Stimulated activated effector memory CD8-positive, alpha-beta T cell treated with anti-CD3 and anti-CD28 coated beads, Interleukin-12 subunit alpha, Interleukin-12 subunit beta, amount 100 ng/mL, for 72 hours (primary cell): Measurements from ENCODE around the gene HBEGF.
A peak's percentile ranks its signal among the peaks of the same experiment; 100 is the strongest.

Experiments used
- ATAC-seq: fragments of 150-1000 bp; cut with Tn5 transposase; 2 replicates; pipeline ENCODE4 v1.10.0; 2021
- DNase-seq, 2 donors: peaks; one replicate each; pipeline ENCODE4 v3.0.0; 2021 to 2022; ENCODE audit warnings: low spot score in 2 of 2
- H3K27ac Mint-ChIP-seq: one replicate; pipeline ENCODE4 v1.8.0; 2022; ENCODE audit warnings: mild to moderate bottlenecking, mixed read lengths
- H3K36me3 Mint-ChIP-seq: one replicate; pipeline ENCODE4 v1.8.0; 2022; ENCODE audit warnings: mild to moderate bottlenecking, mixed read lengths
- H3K4me1 Mint-ChIP-seq: one replicate; pipeline ENCODE4 v1.8.0; 2022; ENCODE audit warnings: mixed read lengths
- H3K4me3 Mint-ChIP-seq: one replicate; pipeline ENCODE4 v1.8.0; 2022; ENCODE audit warnings: mild to moderate bottlenecking, mixed read lengths
- H3K9me3 Mint-ChIP-seq: one replicate; pipeline ENCODE4 v1.8.0; 2022; ENCODE audit warnings: mixed read lengths

Gene HBEGF, protein sequence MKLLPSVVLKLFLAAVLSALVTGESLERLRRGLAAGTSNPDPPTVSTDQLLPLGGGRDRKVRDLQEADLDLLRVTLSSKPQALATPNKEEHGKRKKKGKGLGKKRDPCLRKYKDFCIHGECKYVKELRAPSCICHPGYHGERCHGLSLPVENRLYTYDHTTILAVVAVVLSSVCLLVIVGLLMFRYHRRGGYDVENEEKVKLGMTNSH

DNA sequence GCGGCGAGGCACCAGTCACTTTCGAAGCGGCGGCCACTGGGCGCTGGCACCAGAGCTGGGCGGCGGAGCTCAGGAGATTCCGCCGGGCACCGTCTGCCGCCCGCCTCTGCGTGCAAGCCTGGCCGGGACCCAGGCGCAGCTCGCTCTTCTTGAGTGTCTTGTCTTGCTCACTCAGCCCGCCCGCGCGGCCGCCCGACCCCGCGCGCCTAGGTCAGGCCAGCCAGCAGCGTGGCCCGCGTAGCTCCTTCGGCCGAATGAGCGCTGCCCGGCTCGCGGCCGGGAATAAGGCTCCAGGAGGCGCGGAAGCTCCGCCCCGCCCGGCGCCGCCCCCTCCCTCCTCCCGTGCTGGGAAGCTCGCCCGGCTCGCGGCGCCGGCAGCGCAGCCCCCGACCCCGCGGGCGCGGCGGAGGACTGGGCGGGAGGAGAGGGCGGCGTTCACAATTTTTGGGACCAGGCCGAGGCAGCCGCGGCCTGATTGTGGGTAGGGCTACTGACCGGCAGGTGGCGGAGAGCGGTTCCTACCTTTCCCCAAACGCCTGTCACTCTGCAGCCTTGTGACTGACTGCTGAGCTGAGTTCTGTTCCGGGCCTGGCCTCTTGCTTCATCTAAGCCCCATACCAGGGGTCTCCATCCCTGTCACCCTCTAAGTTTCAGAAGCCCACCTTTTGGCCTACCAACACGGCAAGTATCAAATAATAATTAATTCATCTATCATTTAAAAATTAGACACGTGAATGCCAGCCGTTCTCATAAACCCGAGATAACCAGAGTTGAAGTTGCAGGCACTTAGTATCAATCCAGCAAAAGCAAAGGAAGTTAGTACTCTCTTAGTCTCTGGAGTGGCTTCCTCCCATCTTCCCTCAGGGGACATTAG, at the start of gene HBEGF:
Gene HBEGF (minus strand): TSS at position 256 of the 874 bp plus-strand sequence. CDS start 275 bp downstream, outside the sequence.
- ATAC-seq (peak; percentile 76), DNase-seq (peak; percentile 25 to 72)
- peaks cover 19% of the 10 kb centered on the region for H3K36me3 Mint-ChIP-seq
- peak within 1 kb of the TSS; percentile 75 for H3K4me3 Mint-ChIP-seq
- H3K4me1 Mint-ChIP-seq: peaks cover 43% of the 10 kb centered on the region
- H3K27ac Mint-ChIP-seq: no peak within 1 kb of the TSS
- no peaks in the 10 kb centered on the region for H3K9me3 Mint-ChIP-seq

DNA sequence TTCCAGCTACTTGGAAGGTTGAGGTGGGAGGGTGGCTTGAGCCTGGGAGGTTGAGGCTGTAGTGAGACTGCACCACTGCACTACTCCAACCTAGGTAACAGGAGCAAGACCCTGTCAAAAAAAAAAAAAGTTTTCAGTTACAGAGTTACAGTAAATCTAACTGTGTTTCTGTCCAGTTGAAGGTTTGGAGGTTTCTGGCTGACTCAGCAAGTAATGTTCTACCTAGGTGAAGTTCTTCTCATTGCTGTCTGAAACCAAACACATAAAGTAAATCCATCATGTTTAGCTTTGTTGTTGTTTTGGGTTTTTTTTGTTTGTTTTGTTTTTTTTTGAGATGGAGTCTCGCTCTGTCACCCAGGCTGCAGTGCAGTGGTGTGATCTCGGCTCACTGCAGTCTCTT, 47.3 kb upstream of the HBEGF start:
- no peak overlapping the region for H3K27ac Mint-ChIP-seq

DNA sequence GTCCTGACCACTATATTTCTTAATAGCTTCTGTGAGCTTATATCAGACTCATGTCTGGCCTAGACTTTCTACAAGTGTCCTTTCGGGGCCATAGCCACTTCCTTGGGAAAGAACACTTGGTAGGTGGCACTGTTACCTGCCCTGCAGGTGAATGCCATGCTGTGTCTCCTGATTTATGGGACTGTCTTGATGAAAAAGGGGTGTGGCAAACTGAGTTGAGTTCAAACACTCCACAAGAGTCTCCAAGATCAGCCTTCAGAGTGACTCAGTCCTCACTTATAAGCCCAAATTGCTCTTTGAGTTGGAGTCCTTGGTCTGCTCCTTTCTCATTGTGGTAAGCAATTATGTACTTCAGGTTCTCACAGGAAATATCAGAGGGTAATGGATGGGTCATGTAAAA, 45.3 kb upstream of the HBEGF start:
- Mint-ChIP-seq H3K4me1 (no peaks in the 10 kb centered on the region), H3K4me3 (no peak overlapping the region), H3K27ac (no peak overlapping the region), H3K36me3 (no peaks in the 10 kb centered on the region), H3K9me3 (no peaks in the 10 kb centered on the region)
- DNase-seq (no peak), ATAC-seq (no peak)

More for the DNA sequence above, 47.3 kb upstream of the HBEGF start:
- no peaks in the 10 kb centered on the region for H3K4me1 Mint-ChIP-seq
- no peak overlapping the region for H3K4me3 Mint-ChIP-seq
- no peaks in the 10 kb centered on the region for H3K9me3 Mint-ChIP-seq
- H3K36me3 Mint-ChIP-seq: no peaks in the 10 kb centered on the region
- DNase-seq (no peak), ATAC-seq (no peak)

DNA sequence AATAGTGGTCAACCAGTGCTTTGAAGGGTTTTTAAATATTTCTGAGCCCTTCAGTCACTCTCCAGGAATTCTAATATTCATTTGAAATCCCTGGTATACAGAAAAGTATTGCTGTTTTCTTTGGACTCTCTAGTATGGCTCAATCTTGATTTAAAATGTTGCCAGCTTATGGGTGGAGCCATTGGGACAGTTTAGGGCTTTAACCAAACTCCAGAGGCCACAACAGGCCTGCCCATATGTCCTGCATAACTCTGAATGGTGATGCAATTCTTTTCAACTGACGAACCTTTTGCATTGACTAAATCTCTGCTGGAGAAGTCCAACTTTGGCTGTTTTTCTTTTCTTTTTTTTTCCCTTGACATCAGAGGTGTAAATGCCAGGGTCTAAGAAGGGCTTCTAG, 44.9 kb upstream of the HBEGF start:
- Mint-ChIP-seq H3K36me3 (no peaks in the 10 kb centered on the region), H3K4me1 (no peaks in the 10 kb centered on the region), H3K9me3 (no peaks in the 10 kb centered on the region), H3K27ac (no peak overlapping the region), H3K4me3 (no peak overlapping the region)
- ATAC-seq: no peak
- DNase-seq: no peak

GRCh38 chr5:140388052-140388451, 41.6 kb upstream of the HBEGF start:
- no peaks in the 10 kb centered on the region for H3K36me3 Mint-ChIP-seq
- DNase-seq: no peak
- H3K27ac Mint-ChIP-seq: no peak overlapping the region
- no peaks in the 10 kb centered on the region for H3K9me3 Mint-ChIP-seq
- H3K4me3 Mint-ChIP-seq: no peak overlapping the region
- no peak for ATAC-seq
- no peaks in the 10 kb centered on the region for H3K4me1 Mint-ChIP-seq

DNA sequence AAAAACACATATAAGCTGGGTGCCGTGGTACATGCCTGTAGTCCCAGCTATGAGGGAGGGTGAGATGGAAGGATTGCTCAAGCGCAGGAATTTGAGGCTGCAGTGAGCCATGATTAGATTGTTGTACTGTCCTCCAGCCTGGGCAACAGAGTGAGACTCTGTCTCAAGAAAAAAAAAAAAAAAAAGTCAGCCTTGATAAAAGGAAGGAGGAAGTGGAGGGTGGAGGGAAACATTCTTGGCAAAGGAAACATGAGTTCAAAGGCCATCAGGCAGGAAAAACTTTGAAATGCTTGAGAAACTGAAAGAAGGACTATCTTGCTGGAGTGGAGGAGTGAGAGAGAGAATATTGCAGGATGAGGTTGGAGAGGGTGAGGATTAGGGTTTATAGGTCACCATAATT, 36.9 kb upstream of the HBEGF start:
- no peak overlapping the region for H3K27ac Mint-ChIP-seq
- no peaks in the 10 kb centered on the region for H3K36me3 Mint-ChIP-seq
- no peak overlapping the region for H3K4me3 Mint-ChIP-seq
- DNase-seq: no peak
- no peak for ATAC-seq
- H3K4me1 Mint-ChIP-seq: no peaks in the 10 kb centered on the region
- H3K9me3 Mint-ChIP-seq: peaks cover 2% of the 10 kb centered on the region

DNA sequence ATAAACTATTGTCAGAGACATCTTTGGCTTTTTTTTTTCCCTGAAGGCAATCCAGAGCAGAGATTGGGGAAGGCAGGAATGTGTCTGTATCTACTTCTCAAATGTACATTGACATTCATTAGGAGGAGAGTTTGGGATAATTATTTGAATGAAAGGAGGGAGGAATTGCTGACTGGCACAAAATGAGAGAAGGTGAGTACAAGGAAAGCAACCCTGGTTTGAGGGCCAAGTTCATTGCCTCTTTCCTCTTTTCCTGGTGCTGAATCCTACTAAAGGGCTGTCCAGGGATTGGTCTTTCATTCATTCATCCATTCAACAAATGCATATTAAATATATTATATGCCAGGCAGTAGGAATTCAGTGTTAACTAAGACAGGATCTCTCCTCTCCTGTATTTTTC, 36.5 kb upstream of the HBEGF start:
- Mint-ChIP-seq H3K27ac (no peak overlapping the region), H3K4me3 (no peak overlapping the region), H3K4me1 (no peaks in the 10 kb centered on the region), H3K36me3 (no peaks in the 10 kb centered on the region), H3K9me3 (peaks cover 2% of the 10 kb centered on the region)
- ATAC-seq (no peak), DNase-seq (no peak)

GRCh38 chr5:140381972-140382371, 35.6 kb upstream of the HBEGF start:
- H3K27ac Mint-ChIP-seq: no peak overlapping the region
- no peaks in the 10 kb centered on the region for H3K4me1 Mint-ChIP-seq
- no peaks in the 10 kb centered on the region for H3K36me3 Mint-ChIP-seq
- DNase-seq (no peak), ATAC-seq (peak; percentile 97)
- H3K9me3 Mint-ChIP-seq: peaks cover 2% of the 10 kb centered on the region
- no peak overlapping the region for H3K4me3 Mint-ChIP-seq

DNA sequence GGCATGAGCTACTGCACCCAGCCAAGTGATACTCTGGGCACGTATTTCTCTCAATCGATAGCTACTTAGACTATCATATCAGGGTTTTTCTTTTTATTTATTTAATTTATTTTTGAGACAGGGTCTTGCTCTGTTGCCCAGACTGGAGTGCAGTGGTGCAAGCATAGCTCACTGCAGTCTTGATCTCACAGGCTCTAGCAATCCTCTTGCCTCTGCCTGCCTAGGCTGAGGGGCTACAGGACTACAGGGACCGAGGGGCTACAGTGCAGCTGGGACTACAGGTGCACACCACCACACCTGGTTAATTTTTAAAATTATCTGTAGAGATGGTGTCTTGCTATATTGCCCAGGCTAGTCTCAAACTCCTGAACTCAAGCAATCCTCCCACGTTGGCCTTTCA, 34.9 kb upstream of the HBEGF start:
- Mint-ChIP-seq H3K9me3 (peaks cover 2% of the 10 kb centered on the region), H3K36me3 (no peaks in the 10 kb centered on the region), H3K4me3 (no peak overlapping the region), H3K4me1 (no peaks in the 10 kb centered on the region), H3K27ac (no peak overlapping the region)
- ATAC-seq (no peak), DNase-seq (no peak)

GRCh38 chr5:140372971-140373487, 26.6 kb upstream of the HBEGF start:
- Mint-ChIP-seq H3K4me1 (peaks cover 7% of the 10 kb centered on the region), H3K4me3 (no peak overlapping the region), H3K36me3 (no peaks in the 10 kb centered on the region), H3K27ac (peak overlapping the region; percentile 4), H3K9me3 (no peaks in the 10 kb centered on the region)
- peak; percentile 40 for ATAC-seq
- peak; percentile 24 to 73 for DNase-seq

DNA sequence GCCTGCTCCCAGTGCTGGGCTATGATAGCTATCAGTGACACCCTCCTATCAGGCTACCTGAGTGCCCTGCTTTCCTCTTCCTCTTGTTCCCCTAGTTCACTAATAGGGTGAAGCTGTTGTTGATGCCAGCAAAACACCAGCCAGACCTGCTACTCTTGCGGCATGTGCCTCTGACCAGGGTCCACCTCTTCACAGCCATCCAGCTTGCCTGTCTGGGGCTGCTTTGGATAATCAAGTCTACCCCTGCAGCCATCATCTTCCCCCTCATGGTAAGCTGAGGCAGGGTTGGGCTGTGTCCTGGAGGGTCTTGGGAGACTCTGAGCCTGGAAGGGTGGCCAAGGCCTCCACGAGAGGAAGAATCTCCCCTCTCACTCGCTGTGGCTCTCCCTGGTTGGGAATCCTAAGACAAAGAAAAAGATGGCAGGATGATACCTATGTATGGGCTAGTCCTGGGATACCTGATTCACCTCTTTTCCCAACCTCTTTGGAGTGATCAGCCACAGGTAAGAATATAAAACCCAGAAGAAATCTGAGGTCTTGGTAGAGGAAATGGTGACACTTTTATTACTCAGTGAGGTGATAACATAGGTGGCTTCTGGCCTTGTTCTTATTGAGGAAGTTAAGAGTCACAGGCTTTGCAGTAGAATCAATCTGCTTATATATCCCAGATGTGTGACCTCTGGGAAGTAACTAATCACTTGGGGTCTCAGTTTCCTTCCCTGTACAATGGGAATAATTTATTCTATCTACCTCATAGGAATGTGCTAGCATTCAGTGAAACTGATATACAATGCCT, 25.2 kb upstream of the HBEGF start:
- no peak overlapping the region for H3K27ac Mint-ChIP-seq
- H3K4me1 Mint-ChIP-seq: peaks cover 7% of the 10 kb centered on the region
- ATAC-seq: no peak
- H3K4me3 Mint-ChIP-seq: no peak overlapping the region
- no peak for DNase-seq
- H3K9me3 Mint-ChIP-seq: no peaks in the 10 kb centered on the region
- H3K36me3 Mint-ChIP-seq: no peaks in the 10 kb centered on the region

- Mint-ChIP-seq H3K4me3 (no peak overlapping the region), H3K36me3 (no peaks in the 10 kb centered on the region), H3K4me1 (peaks cover 5% of the 10 kb centered on the region), H3K27ac (no peak overlapping the region), H3K9me3 (no peaks in the 10 kb centered on the region)
- peak; percentile 31 for ATAC-seq
- DNase-seq: no peak
These were observed 21.0 kb upstream of the HBEGF start for GRCh38 chr5:140367256-140368013.

- ATAC-seq (no peak), DNase-seq (no peak)
- Mint-ChIP-seq H3K4me1 (peaks cover 5% of the 10 kb centered on the region), H3K4me3 (no peak overlapping the region), H3K9me3 (no peaks in the 10 kb centered on the region), H3K36me3 (no peaks in the 10 kb centered on the region), H3K27ac (no peak overlapping the region)
These were observed 20.3 kb upstream of the HBEGF start for GRCh38 chr5:140366589-140367255.

GRCh38 chr5:140365941-140366340, 19.5 kb upstream of the HBEGF start:
- Mint-ChIP-seq H3K9me3 (no peaks in the 10 kb centered on the region), H3K36me3 (no peaks in the 10 kb centered on the region), H3K27ac (no peak overlapping the region), H3K4me1 (peaks cover 5% of the 10 kb centered on the region), H3K4me3 (no peak overlapping the region)
- DNase-seq: no peak
- no peak for ATAC-seq
